ENCODE results near the gene DNAI2. TPM values are rescaled to one million over a fixed set of nuclear protein-coding genes. Genes with fewer than 3 reads are reported as not detected.
A peak's percentile ranks its signal among the peaks of the same experiment; 100 is the strongest.

The DNAI2 gene
- total RNA-seq, 1 donor from 2014 or later: 0.18 TPM

DNA sequence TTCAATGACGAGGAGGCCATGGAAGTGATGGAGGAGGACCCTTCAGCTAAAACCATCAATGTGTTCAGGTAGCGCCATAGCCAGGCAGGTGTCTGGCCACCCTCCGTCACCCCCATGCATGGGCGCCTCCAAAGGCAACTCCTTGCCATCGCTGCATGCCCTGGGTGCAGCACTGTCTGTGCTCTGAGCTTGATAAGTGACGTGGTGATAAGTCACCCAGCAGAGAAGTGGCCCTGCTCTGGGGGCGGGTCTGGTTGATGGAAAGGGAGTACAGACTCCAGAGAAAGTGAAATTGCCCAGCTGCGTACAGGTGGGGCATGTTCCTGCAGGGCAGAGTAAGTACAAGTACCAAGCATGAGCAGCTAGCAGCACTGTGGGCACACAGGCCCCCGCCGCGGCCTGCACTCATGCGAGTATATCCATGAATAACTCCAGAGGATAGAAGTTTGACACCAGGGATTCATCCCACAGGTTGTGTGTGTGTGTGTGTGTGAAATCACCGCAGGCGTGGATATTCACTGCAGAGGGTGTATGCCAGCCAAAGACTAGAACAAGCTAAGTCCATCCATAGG is 13.1 kb downstream of the DNAI2 start:
- Mint-ChIP-seq H3K27me3 (ENCODE audit: insufficient read depth) (peaks cover 2% of the 10 kb centered on the region), H3K4me1 (ENCODE audit: low read depth) (peaks cover 53% of the 10 kb centered on the region), H3K27ac (no peak overlapping the region), H3K4me3 (no peak overlapping the region), H3K36me3 (ENCODE audit: low read depth) (no peaks in the 10 kb centered on the region), H3K9me3 (no peaks in the 10 kb centered on the region)
- DNase-seq (ENCODE audit: low spot score): no peak
- intact Hi-C loops (cut with micrococcal nuclease): no loop called here

DNA sequence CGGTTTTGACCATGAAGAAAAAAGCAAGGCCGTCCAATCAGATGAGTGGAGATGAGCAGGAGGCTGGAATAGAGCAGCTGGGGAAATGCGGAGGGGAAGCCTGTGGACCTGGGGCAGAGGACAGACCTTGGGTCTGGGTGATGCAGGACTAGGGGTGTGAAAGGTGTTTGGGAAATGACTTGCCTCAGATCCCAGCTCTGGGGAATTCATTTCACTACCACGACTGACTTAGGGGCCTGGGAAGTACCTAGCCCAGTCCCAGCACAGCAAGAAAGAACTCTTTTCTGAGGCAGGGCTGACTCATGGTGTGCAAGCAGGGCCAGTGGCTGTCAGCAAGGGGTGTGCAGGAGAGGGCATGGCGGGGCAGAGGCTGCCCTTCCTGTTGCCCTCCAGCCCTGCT is 14.8 kb downstream of the DNAI2 start:
- Mint-ChIP-seq H3K9me3 (no peaks in the 10 kb centered on the region), H3K27me3 (ENCODE audit: insufficient read depth) (peaks cover 2% of the 10 kb centered on the region), H3K27ac (peak overlapping the region; percentile 40), H3K4me3 (no peak overlapping the region), H3K4me1 (ENCODE audit: low read depth) (peaks cover 41% of the 10 kb centered on the region), H3K36me3 (ENCODE audit: low read depth) (no peaks in the 10 kb centered on the region)
- no peak for DNase-seq (ENCODE audit: low spot score)
- intact Hi-C loops (cut with micrococcal nuclease): no loop called here

DNA sequence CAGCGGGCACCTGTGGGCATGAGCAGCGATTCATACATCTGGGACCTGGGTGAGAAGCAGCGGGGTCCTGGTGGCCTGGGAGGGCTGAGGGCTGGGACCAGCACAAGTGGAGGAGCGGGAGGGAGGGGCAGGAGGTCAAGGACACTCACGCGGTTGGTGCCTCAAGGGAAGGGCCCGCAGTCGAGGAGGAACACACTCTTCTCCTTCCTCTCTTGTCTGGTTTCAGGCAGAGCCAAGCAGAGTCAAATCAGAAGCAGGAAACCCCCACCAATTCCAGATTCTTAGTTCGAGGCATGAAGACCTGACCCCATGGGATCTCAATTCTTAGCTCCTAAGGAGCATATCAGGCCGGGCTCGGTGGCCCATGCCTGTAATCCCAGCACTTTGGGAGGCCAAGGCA is 15.7 kb downstream of the DNAI2 start:
- DNase-seq (ENCODE audit: low spot score): no peak
- Mint-ChIP-seq H3K4me1 (ENCODE audit: low read depth) (peaks cover 38% of the 10 kb centered on the region), H3K36me3 (ENCODE audit: low read depth) (no peaks in the 10 kb centered on the region), H3K9me3 (no peaks in the 10 kb centered on the region), H3K4me3 (no peak overlapping the region), H3K27me3 (ENCODE audit: insufficient read depth) (peaks cover 2% of the 10 kb centered on the region), H3K27ac (no peak overlapping the region)
- intact Hi-C loops (cut with micrococcal nuclease): no loop called here

- H3K4me1 Mint-ChIP-seq (ENCODE audit: low read depth): peaks cover 31% of the 10 kb centered on the region
Observed at GRCh38 chr17:74290340-74290739, 16.3 kb downstream of the DNAI2 start.

DNA sequence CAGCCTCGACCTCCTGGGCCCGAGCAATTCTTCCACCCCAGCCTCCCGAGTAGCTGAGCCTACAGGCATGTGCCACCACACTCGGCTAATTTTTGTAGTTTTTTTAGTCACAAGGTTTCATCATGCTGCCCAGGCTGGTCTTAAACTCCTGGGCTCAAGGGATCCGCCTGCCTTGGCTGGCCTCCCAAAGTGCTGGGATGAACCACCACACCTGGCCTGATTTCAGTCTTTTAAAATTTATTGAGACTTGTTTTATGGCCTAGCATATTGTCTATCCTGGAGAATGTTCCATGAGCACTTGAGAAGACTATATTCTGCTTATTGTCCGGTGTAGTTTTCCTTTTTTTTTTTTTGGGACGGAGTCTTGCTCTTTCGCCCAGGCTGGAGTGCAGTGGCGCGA is 18.5 kb downstream of the DNAI2 start:
- Mint-ChIP-seq H3K27ac (no peak overlapping the region), H3K36me3 (ENCODE audit: low read depth) (peaks cover 1% of the 10 kb centered on the region), H3K27me3 (ENCODE audit: insufficient read depth) (peaks cover 7% of the 10 kb centered on the region), H3K9me3 (no peaks in the 10 kb centered on the region), H3K4me1 (ENCODE audit: low read depth) (peaks cover 28% of the 10 kb centered on the region), H3K4me3 (no peak overlapping the region)
- intact Hi-C loops (cut with micrococcal nuclease): no loop called here
- no peak for DNase-seq (ENCODE audit: low spot score)

More at GRCh38 chr17:74290340-74290739, 16.3 kb downstream of the DNAI2 start:
- no peak for DNase-seq (ENCODE audit: low spot score)
- H3K27ac Mint-ChIP-seq: no peak overlapping the region
- H3K36me3 Mint-ChIP-seq (ENCODE audit: low read depth): no peaks in the 10 kb centered on the region
- intact Hi-C loops (cut with micrococcal nuclease): no loop called here
- H3K27me3 Mint-ChIP-seq (ENCODE audit: insufficient read depth): peaks cover 8% of the 10 kb centered on the region
- no peak overlapping the region for H3K4me3 Mint-ChIP-seq
- H3K9me3 Mint-ChIP-seq: no peaks in the 10 kb centered on the region

DNA sequence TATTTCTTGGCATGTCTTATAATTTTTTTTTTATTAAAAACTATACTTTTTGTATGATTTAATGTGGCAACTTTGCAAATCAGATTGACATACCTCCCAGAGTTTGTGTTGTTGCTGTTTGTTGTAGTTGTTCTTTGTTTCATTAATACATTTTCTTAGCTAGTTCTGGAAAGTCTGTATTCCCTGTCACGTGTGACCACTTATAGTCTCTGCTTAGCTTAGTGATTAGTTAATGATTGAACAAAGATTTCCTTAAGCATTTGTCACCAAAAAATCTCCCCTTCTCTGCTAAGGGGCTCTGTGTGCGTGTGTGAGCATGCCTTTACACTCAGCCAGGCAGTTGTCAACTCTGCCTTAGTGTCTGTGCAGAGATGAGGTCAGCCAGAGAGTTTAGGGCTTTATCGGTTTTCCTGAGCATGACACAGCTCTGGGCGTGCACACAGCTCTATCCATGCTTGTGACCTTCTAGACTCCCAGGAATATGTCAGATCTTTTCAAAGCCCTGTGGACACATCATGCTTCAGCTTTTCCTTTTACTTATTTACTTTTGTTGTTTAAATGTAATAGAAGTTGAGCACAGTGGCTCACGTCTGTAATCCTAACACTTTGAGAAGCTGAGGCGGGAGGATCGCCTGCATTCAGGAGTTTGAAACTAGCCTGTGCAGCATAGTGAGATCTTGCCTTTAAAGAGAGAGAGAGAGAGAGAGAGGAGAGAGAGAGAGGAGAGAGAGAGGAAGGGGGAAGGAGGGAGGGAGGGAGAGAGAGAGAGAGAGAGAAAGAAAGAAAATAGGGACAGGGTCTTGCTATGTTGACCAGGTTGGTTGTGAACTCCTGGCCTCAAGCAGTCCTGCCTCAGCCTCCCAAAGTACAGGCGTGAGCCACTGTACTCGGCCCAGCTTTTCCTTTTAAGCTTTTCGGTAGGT is 21.9 kb downstream of the DNAI2 start:
- H3K27me3 Mint-ChIP-seq (ENCODE audit: insufficient read depth): peaks cover 7% of the 10 kb centered on the region
- no peak overlapping the region for H3K27ac Mint-ChIP-seq
- H3K36me3 Mint-ChIP-seq (ENCODE audit: low read depth): peaks cover 1% of the 10 kb centered on the region
- H3K4me3 Mint-ChIP-seq: no peak overlapping the region
- H3K4me1 Mint-ChIP-seq (ENCODE audit: low read depth): peaks cover 16% of the 10 kb centered on the region
- intact Hi-C loops (cut with micrococcal nuclease): loop anchor here (1.0 kb wide), 1 partner anchor 86 kb away; no protein-coding TSS in a partner anchor
- DNase-seq (ENCODE audit: low spot score): no peak
- no peaks in the 10 kb centered on the region for H3K9me3 Mint-ChIP-seq

DNA sequence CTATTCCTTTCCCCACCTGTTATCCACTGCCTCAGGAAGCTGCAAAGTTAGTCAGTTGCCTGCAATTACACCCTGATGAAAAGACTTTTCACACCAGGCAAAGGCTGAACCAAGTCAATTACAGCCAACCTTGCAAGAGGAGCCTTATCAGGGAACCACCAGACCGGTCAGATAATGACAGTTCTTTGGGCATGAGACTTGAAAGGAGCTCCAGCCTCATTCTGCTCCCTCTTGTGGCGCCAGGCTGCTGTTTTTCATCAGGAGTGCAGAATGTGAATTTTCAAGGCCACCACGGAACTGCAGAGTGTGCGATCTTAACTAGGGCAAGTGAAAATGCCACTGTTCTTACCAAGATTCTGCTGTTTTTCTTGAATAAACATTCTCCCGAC is 22.5 kb downstream of the DNAI2 start:
- intact Hi-C loops (cut with micrococcal nuclease): loop anchor here (1.0 kb wide), 1 partner anchor 86 kb away; no protein-coding TSS in a partner anchor
- Mint-ChIP-seq H3K27me3 (ENCODE audit: insufficient read depth) (peaks cover 11% of the 10 kb centered on the region), H3K27ac (no peak overlapping the region), H3K4me3 (no peak overlapping the region), H3K4me1 (ENCODE audit: low read depth) (peaks cover 21% of the 10 kb centered on the region), H3K9me3 (no peaks in the 10 kb centered on the region), H3K36me3 (ENCODE audit: low read depth) (peaks cover 1% of the 10 kb centered on the region)
- DNase-seq (ENCODE audit: low spot score): peak; percentile 24

DNA sequence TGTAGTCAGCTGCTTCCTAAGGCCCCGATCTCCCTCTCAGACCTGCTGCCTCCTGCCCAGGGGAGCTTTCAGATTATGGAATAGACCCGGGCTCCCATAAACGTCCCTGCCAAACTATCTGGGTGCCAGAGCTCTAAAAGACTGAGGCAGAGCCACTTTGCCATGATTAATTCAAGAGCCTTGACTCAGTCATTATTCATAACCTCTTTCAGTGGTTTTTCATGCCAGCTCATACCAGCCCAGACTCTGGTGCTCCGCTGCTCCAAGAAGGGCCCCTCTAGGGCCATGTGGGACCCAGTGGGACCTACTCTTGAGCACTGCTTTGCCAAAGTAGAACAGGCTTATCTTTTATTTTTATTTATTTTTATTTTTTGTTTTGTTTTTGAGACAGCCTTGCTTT is 23.9 kb downstream of the DNAI2 start:
- Mint-ChIP-seq H3K36me3 (ENCODE audit: low read depth) (peaks cover 1% of the 10 kb centered on the region), H3K27me3 (ENCODE audit: insufficient read depth) (peaks cover 12% of the 10 kb centered on the region), H3K27ac (no peak overlapping the region), H3K4me1 (ENCODE audit: low read depth) (peaks cover 25% of the 10 kb centered on the region), H3K9me3 (no peaks in the 10 kb centered on the region), H3K4me3 (no peak overlapping the region)
- DNase-seq (ENCODE audit: low spot score): no peak
- intact Hi-C loops (cut with micrococcal nuclease): no loop called here

GRCh38 chr17:74298778-74299177 is 24.7 kb downstream of the DNAI2 start:
- Mint-ChIP-seq H3K36me3 (ENCODE audit: low read depth) (peaks cover 1% of the 10 kb centered on the region), H3K27me3 (ENCODE audit: insufficient read depth) (peaks cover 12% of the 10 kb centered on the region), H3K27ac (no peak overlapping the region), H3K4me3 (no peak overlapping the region), H3K9me3 (no peaks in the 10 kb centered on the region), H3K4me1 (ENCODE audit: low read depth) (peaks cover 25% of the 10 kb centered on the region)
- no peak for DNase-seq (ENCODE audit: low spot score)
- intact Hi-C loops (cut with micrococcal nuclease): no loop called here

DNA sequence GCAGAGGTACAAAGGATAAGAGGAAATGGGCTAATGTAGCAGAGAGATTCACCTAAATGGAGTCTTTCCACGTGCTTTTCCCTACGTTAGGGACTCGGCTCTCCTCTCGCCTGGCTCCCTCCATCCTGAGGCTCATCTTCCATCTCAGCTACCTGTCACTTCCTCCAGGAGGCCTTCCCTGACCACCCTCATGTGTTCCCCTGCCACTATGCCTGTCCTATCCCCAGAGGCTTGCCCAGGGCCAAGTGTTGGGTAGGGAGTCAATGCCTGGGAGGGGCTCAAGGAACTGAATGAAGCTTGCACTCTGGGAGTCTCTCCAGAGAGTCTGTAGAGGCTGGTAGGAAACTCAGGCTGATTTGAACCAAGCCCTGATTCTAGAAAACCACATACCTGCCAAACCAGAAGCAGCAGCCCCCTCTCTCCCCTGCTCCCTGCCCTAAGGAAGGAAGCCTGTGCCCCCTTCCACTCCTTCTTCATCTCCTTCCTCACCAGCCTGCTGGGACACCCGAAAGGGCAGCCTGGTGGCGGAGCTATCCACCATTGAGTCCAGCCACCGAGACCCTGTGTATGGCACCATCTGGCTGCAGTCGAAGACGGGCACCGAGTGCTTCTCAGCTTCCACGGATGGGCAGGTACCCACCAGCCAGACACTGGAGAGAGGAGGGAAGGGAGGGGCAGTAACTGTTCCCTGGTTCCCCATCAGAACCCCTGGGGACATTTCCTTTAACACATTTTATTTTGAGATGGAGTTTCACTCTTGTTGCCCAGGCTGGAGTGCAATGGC is 25.4 kb downstream of the DNAI2 start:
- Mint-ChIP-seq H3K36me3 (ENCODE audit: low read depth) (peaks cover 1% of the 10 kb centered on the region), H3K27me3 (ENCODE audit: insufficient read depth) (peaks cover 12% of the 10 kb centered on the region), H3K27ac (no peak overlapping the region), H3K4me3 (no peak overlapping the region), H3K4me1 (ENCODE audit: low read depth) (peaks cover 25% of the 10 kb centered on the region), H3K9me3 (no peaks in the 10 kb centered on the region)
- intact Hi-C loops (cut with micrococcal nuclease): loop anchor here (5.0 kb wide), 1 partner anchor 68 kb away; the partner anchor contains the start of gene GPR142
- no peak for DNase-seq (ENCODE audit: low spot score)

DNA sequence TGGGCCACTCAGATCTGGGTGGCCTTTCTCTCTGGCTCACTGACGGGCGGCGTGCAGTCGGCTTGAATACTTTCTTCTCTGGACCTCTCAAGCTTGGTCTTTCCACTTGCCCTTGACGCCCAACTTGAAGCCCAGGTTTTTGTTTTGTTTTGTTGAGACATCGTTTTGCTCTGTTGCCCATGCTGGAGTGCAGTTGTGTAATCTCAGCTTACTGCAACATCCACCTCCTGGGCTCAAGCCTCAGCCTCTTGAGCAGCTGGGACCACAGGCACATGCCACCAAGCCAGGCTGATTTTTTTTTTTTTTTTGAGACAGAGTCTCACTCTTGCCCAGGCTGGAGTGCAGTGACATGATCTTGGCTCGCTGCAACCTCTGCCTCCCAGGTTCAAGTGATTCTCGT is 29.3 kb downstream of the DNAI2 start:
- no peak for DNase-seq (ENCODE audit: low spot score)
- H3K27ac Mint-ChIP-seq: no peak overlapping the region
- no peak overlapping the region for H3K4me3 Mint-ChIP-seq
- H3K36me3 Mint-ChIP-seq (ENCODE audit: low read depth): no peaks in the 10 kb centered on the region
- intact Hi-C loops (cut with micrococcal nuclease): loop anchor here (5.0 kb wide), 1 partner anchor 64 kb away; the partner anchor contains the start of gene GPR142
- peaks cover 23% of the 10 kb centered on the region for H3K4me1 Mint-ChIP-seq (ENCODE audit: low read depth)
- H3K27me3 Mint-ChIP-seq (ENCODE audit: insufficient read depth): peaks cover 7% of the 10 kb centered on the region
- H3K9me3 Mint-ChIP-seq: no peaks in the 10 kb centered on the region

GRCh38 chr17:74304184-74304583 is 30.1 kb downstream of the DNAI2 start:
- intact Hi-C loops (cut with micrococcal nuclease): loop anchor here (5.0 kb wide), 1 partner anchor 63 kb away; the partner anchor contains the start of gene GPR142
- peaks cover 24% of the 10 kb centered on the region for H3K4me1 Mint-ChIP-seq (ENCODE audit: low read depth)
- H3K9me3 Mint-ChIP-seq: no peaks in the 10 kb centered on the region
- H3K36me3 Mint-ChIP-seq (ENCODE audit: low read depth): no peaks in the 10 kb centered on the region
- no peak overlapping the region for H3K27ac Mint-ChIP-seq
- H3K4me3 Mint-ChIP-seq: no peak overlapping the region
- H3K27me3 Mint-ChIP-seq (ENCODE audit: insufficient read depth): peaks cover 7% of the 10 kb centered on the region
- no peak for DNase-seq (ENCODE audit: low spot score)
